ENCODE data around the gene ZNF471.

GRCh38 chr19:56491399-56491798 lies 16.3 kb upstream of the ZNF471 start:
- TF ChIP-seq MYC (CRISPR knock-in tag; IDR thresholded peaks at IDR 0.05; ENCODE audit: borderline replicate concordance): no peak
- TF ChIP-seq ZNF790 (CRISPR knock-in tag; IDR thresholded peaks at IDR 0.05; ENCODE audit: borderline replicate concordance): no peak

Data from HepG2 (cell line).